B cell (primary cell): ENCODE measurements around the gene AQP11. TPM values are rescaled to one million over a fixed set of nuclear protein-coding genes. Genes with fewer than 3 reads are reported as not detected.

Source experiments
- ATAC-seq: fragments of 200-7000 bp; cut with Tn5 transposase; one replicate; pipeline ENCODE4 v1.10.0; 2021; ENCODE audit warnings: low read depth, mild to moderate bottlenecking, moderate number of reproducible peaks, moderate library complexity
- CTCF ChIA-PET: fragments of 350-600 bp; sonication (Branson Sonifier 250); formaldehyde crosslinking; loops from one replicate; lab custom pipeline; 2021; ENCODE audit warnings: antibody characterized with exemption, inconsistent platforms; lab: Charles Lee
- POLR2A ChIA-PET: fragments of 350-600 bp; sonication (Branson Sonifier 250); formaldehyde crosslinking; loops from one replicate; lab custom pipeline; 2021; ENCODE audit warnings: antibody characterized with exemption; lab: Charles Lee
- DNase-seq: peaks from one replicate; pipeline ENCODE4 v3.0.0; 2013
- H2AFZ ChIP-seq: 2 replicates; pipeline ENCODE4 v1.6.1; 2012; ENCODE audit warnings: mild to moderate bottlenecking, low read depth, low read length; ENCODE audit not compliant: insufficient read depth, poor library complexity, severe bottlenecking
- H3K27ac ChIP-seq, 2 donors: 1 replicate in 1 of 2; 2 replicates in 1 of 2; pipeline ENCODE4 v1.5.1; 2012 to 2013; ENCODE audit warnings: low read length in 2 of 2, mild to moderate bottlenecking in 2 of 2, moderate library complexity in 1 of 2
- H3K27me3 ChIP-seq, 4 experiments: fragments of 200-600 bp in 1 of 4; sonication (generic) in 1 of 4; replicated peaks in 1 of 4; 1 replicate in 2 of 4; 2 replicates in 2 of 4; pipeline versions ENCODE4 v1.6.1 to v1.7.0; 2013 to 2016; ENCODE audit warnings: low read length in 3 of 4, mild to moderate bottlenecking in 2 of 4, mixed read lengths in 1 of 4, moderate library complexity in 1 of 4; ENCODE audit not compliant: insufficient read depth in 4 of 4, control insufficient read depth in 3 of 4; ENCODE audit errors: control extremely low read depth in 1 of 4
- H3K36me3 ChIP-seq, 2 experiments: replicated peaks in 1 of 2; 1 replicate in 1 of 2; 2 replicates in 1 of 2; pipeline versions ENCODE4 v1.6.1 to v1.7.1; 2013; ENCODE audit warnings: low read length in 1 of 2; ENCODE audit not compliant: insufficient read depth in 2 of 2, control insufficient read depth in 1 of 2; ENCODE audit errors: control extremely low read depth in 1 of 2, extremely low read depth in 1 of 2
- H3K4me1 ChIP-seq, 2 donors: fragments of 200-600 bp in 1 of 2; sonication (generic) in 1 of 2; 1 replicate in 1 of 2; 2 replicates in 1 of 2; pipeline versions ENCODE4 v1.5.1 to v1.6.1; 2013 to 2017; ENCODE audit warnings: low read length in 2 of 2; ENCODE audit not compliant: control insufficient read depth in 2 of 2, insufficient read depth in 2 of 2
- H3K4me2 ChIP-seq: replicated peaks from 2 replicates; pipeline ENCODE3; 2012; ENCODE audit warnings: mild to moderate bottlenecking, low read depth, low read length; ENCODE audit not compliant: poor library complexity, severe bottlenecking
- H3K4me3 ChIP-seq, 5 experiments: fragments of 200-600 bp in 1 of 5; sonication (generic) in 1 of 5; 1 replicate in 3 of 5; 2 replicates in 2 of 5; pipeline versions ENCODE4 v1.5.1 to v1.7.0; 2011 to 2016; ENCODE audit warnings: low read length in 4 of 5, mild to moderate bottlenecking in 4 of 5, low read depth in 2 of 5, control low read depth in 1 of 5, moderate library complexity in 1 of 5; ENCODE audit not compliant: insufficient read depth in 1 of 5; ENCODE audit errors: control extremely low read depth in 1 of 5, extremely low read depth in 1 of 5
- H3K79me2 ChIP-seq: fragments of 200-600 bp; sonication (generic); one replicate; pipeline ENCODE4 v1.6.0; 2016; ENCODE audit warnings: low read length; ENCODE audit not compliant: control insufficient read depth, insufficient read depth
- H3K9ac ChIP-seq: fragments of 200-600 bp; sonication (generic); 2 replicates; pipeline ENCODE4 v1.6.1; 2017; ENCODE audit warnings: mild to moderate bottlenecking, low read length, moderate library complexity
- H3K9me3 ChIP-seq, 3 donors: one replicate each; pipeline versions ENCODE4 v1.6.1 to v1.7.1; 2013; ENCODE audit warnings: low read length in 2 of 3; ENCODE audit not compliant: control insufficient read depth in 2 of 3, insufficient read depth in 1 of 3; ENCODE audit errors: control extremely low read depth in 1 of 3
- H4K20me1 ChIP-seq: 2 replicates; pipeline ENCODE4 v1.6.0; 2012; ENCODE audit warnings: mild to moderate bottlenecking, low read length; ENCODE audit not compliant: insufficient read depth, control insufficient read depth, poor library complexity, severe bottlenecking
- H3K27ac Mint-ChIP-seq: one replicate; pipeline ENCODE4 v1.8.0; 2021; ENCODE audit warnings: mixed read lengths
- H3K27me3 Mint-ChIP-seq: one replicate; pipeline ENCODE4 v1.8.0; 2021; ENCODE audit warnings: mixed read lengths
- H3K4me1 Mint-ChIP-seq: one replicate; pipeline ENCODE4 v1.8.0; 2021; ENCODE audit warnings: mixed read lengths
- H3K4me3 Mint-ChIP-seq: one replicate; pipeline ENCODE4 v1.8.0; 2021; ENCODE audit warnings: mixed read lengths
- H3K9me3 Mint-ChIP-seq: one replicate; pipeline ENCODE4 v1.8.0; 2022; ENCODE audit warnings: mixed read lengths; ENCODE audit not compliant: insufficient read depth
- EZH2 ChIP-seq: IDR thresholded peaks from 2 replicates; pipeline ENCODE4 v1.6.1; 2012; ENCODE audit warnings: borderline replicate concordance, low read depth, mild to moderate bottlenecking, moderate library complexity, low read length; ENCODE audit not compliant: insufficient read depth, poor library complexity, severe bottlenecking
- WGBS: methylation state at CpG from one replicate; pipeline ENCODE4 v1.1.5; 2013; ENCODE audit warnings: missing lambda C conversion rate; ENCODE audit not compliant: insufficient coverage; 5-methylcytosine and 5-hydroxymethylcytosine counted together
- intact Hi-C: fragments of 100-400 bp; cut with micrococcal nuclease; formaldehyde crosslinking; loops from one replicate; pipeline ENCODE4 v1.10.0; 2022
- polyA minus RNA-seq: library from RNA; depleted of rRNA, polyadenylated mRNA; stranded (reverse); fragments of >200 nt; gene quantifications from 2 replicates; pipeline ENCODE4 v1.2.3, GENCODE V29; 2012
- polyA plus RNA-seq: library from polyadenylated mRNA; depleted of rRNA; stranded (reverse); fragments of >200 nt; gene quantifications from 2 replicates; pipeline ENCODE4 v1.2.3, GENCODE V29; 2012
- total RNA-seq, 2 donors: library from RNA; stranded (reverse); fragments of 120-200 nt in 1 of 2; gene quantifications; 1 replicate in 1 of 2; 2 replicates in 1 of 2; pipeline versions ENCODE4 v1.2.3 to v1.2.4, GENCODE V29; 2013 to 2022
- TF ChIP-seq, protein P1 (sequence below): fragments of 200-600 bp; IDR thresholded peaks from one replicate; pipeline ENCODE4 v1.8.0; 2022; ENCODE audit warnings: antibody characterized with exemption, mild to moderate bottlenecking

AQP11 gene, protein sequence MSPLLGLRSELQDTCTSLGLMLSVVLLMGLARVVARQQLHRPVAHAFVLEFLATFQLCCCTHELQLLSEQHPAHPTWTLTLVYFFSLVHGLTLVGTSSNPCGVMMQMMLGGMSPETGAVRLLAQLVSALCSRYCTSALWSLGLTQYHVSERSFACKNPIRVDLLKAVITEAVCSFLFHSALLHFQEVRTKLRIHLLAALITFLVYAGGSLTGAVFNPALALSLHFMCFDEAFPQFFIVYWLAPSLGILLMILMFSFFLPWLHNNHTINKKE
- total RNA-seq (0.47 and 0.49 TPM in 2 replicates), polyA plus RNA-seq (0.16 and 0.19 TPM in 2 replicates), polyA minus RNA-seq (0.60 and 0.64 TPM in 2 replicates)
- 0.19 TPM for total RNA-seq (2013)

DNA sequence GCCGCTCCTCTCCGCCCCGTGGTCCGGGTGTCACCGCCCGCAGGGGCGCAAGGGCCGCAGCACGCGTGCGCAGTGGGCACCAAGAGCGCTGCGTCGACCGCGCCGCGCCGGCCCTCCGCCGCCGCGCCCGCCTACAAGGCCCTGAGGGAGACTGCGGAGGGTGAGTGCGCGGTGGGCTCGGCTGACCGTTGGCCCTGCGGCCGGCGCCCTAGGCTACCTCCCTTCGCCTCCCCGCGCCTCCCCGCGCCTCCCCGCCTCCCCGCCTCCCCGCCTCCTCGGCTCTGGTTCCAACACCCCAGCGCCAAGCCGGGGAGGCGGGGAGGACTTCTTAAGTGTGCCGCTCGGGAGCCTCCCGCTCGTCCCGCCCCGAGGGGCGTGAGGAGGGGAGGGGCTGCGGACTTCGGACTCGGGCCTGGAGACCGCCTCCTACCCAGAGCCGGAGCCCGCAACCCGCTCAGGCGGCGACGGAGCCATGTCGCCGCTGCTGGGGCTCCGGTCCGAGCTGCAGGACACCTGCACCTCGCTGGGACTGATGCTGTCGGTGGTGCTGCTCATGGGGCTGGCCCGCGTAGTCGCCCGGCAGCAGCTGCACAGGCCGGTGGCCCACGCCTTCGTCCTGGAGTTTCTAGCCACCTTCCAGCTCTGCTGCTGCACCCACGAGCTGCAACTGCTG, at the start of gene AQP11:
Gene AQP11, plus strand, starts transcription at position 433 of the 673 bp plus-strand sequence. Its CDS starts 40 bp downstream, at position 473.
- intact Hi-C loops = no loop called here
- Histone ChIP-seq H2AFZ (peak within 1 kb of the TSS; percentile 87), H3K36me3 (no peaks in the 10 kb centered on the region), H3K4me1 (peaks cover 4 to 13% of the 10 kb centered on the region in 2 donors), H3K27me3 (no peaks in the 10 kb centered on the region), H3K9me3 (no peaks in the 10 kb centered on the region), H3K9ac (peak within 1 kb of the TSS; percentile 76), H4K20me1 (no peaks in the 10 kb centered on the region), H3K27ac (no peak within 1 kb of the TSS), H3K79me2 (no peaks in the 10 kb centered on the region), H3K4me3 (peak within 1 kb of the TSS; percentile 32 to 82 (median 66)), H3K4me2 (peak within 1 kb of the TSS; percentile 86)
- Mint-ChIP-seq H3K27ac (peak within 1 kb of the TSS; percentile 54), H3K4me3 (peak within 1 kb of the TSS; percentile 96), H3K4me1 (peaks cover 15% of the 10 kb centered on the region), H3K27me3 (peaks cover 18% of the 10 kb centered on the region), H3K9me3 (no peaks in the 10 kb centered on the region)
- peak; percentile 75 for DNase-seq
- POLR2A ChIA-PET = no interaction called here
- TF ChIP-seq EZH2 = no peak
- TF ChIP-seq, protein P1, sequence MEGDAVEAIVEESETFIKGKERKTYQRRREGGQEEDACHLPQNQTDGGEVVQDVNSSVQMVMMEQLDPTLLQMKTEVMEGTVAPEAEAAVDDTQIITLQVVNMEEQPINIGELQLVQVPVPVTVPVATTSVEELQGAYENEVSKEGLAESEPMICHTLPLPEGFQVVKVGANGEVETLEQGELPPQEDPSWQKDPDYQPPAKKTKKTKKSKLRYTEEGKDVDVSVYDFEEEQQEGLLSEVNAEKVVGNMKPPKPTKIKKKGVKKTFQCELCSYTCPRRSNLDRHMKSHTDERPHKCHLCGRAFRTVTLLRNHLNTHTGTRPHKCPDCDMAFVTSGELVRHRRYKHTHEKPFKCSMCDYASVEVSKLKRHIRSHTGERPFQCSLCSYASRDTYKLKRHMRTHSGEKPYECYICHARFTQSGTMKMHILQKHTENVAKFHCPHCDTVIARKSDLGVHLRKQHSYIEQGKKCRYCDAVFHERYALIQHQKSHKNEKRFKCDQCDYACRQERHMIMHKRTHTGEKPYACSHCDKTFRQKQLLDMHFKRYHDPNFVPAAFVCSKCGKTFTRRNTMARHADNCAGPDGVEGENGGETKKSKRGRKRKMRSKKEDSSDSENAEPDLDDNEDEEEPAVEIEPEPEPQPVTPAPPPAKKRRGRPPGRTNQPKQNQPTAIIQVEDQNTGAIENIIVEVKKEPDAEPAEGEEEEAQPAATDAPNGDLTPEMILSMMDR = no peak
- ATAC-seq = peak; percentile 84
- CTCF ChIA-PET = interaction anchor here (1.1 to 1.5 kb wide), 2 partner anchors 30 to 402 kb away, joined by 3 to 6 read pairs; no protein-coding TSS in a partner anchor
- WGBS = under 1% methylated on average over 65 of the region's 75 CpGs

DNA sequence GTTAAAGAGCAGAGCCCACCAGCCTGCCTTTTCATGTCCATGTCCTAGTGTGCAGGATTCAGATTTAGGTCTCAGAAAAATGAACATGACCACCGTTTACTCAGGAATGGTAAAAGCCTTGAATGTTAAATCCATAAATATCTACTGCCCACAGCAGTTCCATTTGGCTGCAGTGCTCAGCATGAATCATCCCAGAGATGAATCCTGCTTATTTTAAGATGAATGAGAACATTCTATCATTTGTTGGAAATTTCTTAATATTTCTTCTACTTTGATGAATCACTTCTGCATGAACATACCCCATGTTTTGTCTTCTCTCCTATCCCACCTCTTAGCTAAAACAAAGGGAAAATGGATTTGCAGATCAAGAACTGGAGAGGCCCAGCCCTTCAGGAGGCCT, 47.5 kb upstream of the AQP11 start:
- TF ChIP-seq, protein P1 = no peak
- no peak for TF ChIP-seq EZH2
- Mint-ChIP-seq H3K27ac (no peak overlapping the region), H3K27me3 (no peaks in the 10 kb centered on the region), H3K9me3 (no peaks in the 10 kb centered on the region), H3K4me1 (no peaks in the 10 kb centered on the region), H3K4me3 (no peak overlapping the region)
- no peaks in the 10 kb centered on the region for H4K20me1 ChIP-seq
- intact Hi-C loops = no loop called here
- no peaks in the 10 kb centered on the region for H3K36me3 ChIP-seq
- POLR2A ChIA-PET = no interaction called here
- no peak for DNase-seq
- H2AFZ ChIP-seq = no peak overlapping the region
- H3K4me2 ChIP-seq = no peak overlapping the region
- H3K27ac ChIP-seq = no peak overlapping the region
- WGBS = 60% methylated on average over 1 of the region's 1 CpG
- CTCF ChIA-PET = no interaction called here
- H3K4me3 ChIP-seq = no peak overlapping the region
- no peak for ATAC-seq
- H3K9me3 ChIP-seq = no peaks in the 10 kb centered on the region
- no peaks in the 10 kb centered on the region for H3K79me2 ChIP-seq
- no peaks in the 10 kb centered on the region for H3K4me1 ChIP-seq
- H3K27me3 ChIP-seq = no peaks in the 10 kb centered on the region
- no peak overlapping the region for H3K9ac ChIP-seq
